ENCODE data around the gene ENKUR.

The ENKUR gene

GRCh38 chr10:25048450-25048849 is 32.5 kb upstream of the ENKUR start:
- H3K36me3 ChIP-seq (ENCODE audit: control insufficient read depth, low read depth, low read length), result no peaks in the 10 kb centered on the region
- H3K4me3 ChIP-seq (ENCODE audit: low read length), result no peak overlapping the region
- no peak overlapping the region for H3K27ac ChIP-seq (ENCODE audit: low read length)
- no peaks in the 10 kb centered on the region for H3K4me1 ChIP-seq (ENCODE audit: control insufficient read depth, low read depth, low read length)
- H3K9ac ChIP-seq (ENCODE audit: low read length), result no peak overlapping the region
- H3K27me3 ChIP-seq (ENCODE audit: control insufficient read depth, insufficient read depth, low read length), result no peaks in the 10 kb centered on the region
- no peaks in the 10 kb centered on the region for H3K9me3 ChIP-seq (ENCODE audit: control insufficient read depth, low read depth, low read length)

DNA sequence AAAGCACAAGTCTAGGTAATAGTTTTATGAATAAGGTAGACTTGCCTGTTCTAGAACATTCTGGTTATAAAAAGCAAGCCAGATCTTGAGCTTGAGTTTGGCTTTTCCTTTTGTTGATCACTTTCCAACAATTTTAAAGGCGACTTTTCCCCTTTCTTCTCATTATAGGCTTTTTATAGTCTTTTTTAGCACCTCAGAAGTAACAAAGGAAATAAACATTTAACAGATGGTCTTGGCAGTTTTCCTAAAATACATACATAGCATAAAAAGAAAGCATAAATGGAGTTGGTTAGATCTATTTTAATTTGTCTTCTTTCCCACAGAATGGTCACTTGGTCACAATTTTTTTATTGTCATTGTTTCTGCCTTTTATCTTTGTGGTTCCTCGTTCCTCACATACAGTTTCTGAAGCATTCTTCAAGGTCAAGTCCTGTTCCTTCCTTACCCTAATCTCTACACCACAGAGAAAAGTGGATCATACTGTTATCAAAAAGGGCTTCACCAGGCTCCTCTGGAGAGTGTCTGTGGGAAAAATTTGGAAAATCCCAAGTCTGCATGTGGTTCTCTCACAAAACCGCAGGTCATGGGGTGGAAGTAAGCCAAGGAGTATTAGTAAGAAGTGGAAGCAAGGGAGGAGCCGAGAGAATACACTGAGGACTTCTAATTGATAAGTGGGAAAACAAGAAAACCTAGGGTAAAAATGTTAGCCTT is 31.8 kb upstream of the ENKUR start:
- Histone ChIP-seq H3K27ac (ENCODE audit: low read length) (no peak overlapping the region), H3K4me3 (ENCODE audit: low read length) (no peak overlapping the region), H3K4me1 (ENCODE audit: control insufficient read depth, low read depth, low read length) (no peaks in the 10 kb centered on the region), H3K36me3 (ENCODE audit: control insufficient read depth, low read depth, low read length) (no peaks in the 10 kb centered on the region), H3K9me3 (ENCODE audit: control insufficient read depth, low read depth, low read length) (no peaks in the 10 kb centered on the region), H3K27me3 (ENCODE audit: control insufficient read depth, insufficient read depth, low read length) (no peaks in the 10 kb centered on the region), H3K9ac (ENCODE audit: low read length) (no peak overlapping the region)

- no peak overlapping the region for H3K4me3 ChIP-seq (ENCODE audit: low read length)
Measured at GRCh38 chr10:25047088-25047487, 31.1 kb upstream of the ENKUR start.

DNA sequence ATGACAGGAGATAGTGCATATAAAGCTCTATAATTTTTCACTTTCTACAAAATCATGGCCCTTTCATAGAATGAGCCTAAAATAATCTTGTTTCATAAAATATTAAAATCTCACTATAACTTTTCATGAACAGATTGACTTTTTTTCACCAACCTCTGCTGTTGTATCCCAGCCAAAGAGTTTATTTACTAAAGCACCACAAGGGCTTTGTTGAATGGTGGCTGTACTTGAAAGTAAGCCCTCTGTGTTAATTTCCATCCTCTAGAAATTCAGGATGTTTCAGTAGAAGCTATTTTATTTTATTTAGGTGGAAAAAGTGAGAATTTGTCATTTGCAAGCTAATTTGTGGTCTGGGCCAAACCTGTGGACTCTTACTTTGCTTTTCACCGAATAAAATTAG is 30.7 kb upstream of the ENKUR start:
- H3K36me3 ChIP-seq (ENCODE audit: control insufficient read depth, low read depth, low read length), result no peaks in the 10 kb centered on the region
- no peak overlapping the region for H3K9ac ChIP-seq (ENCODE audit: low read length)
- no peak overlapping the region for H3K27ac ChIP-seq (ENCODE audit: low read length)
- no peaks in the 10 kb centered on the region for H3K27me3 ChIP-seq (ENCODE audit: control insufficient read depth, insufficient read depth, low read length)
- H3K9me3 ChIP-seq (ENCODE audit: control insufficient read depth, low read depth, low read length), result no peaks in the 10 kb centered on the region
- H3K4me3 ChIP-seq (ENCODE audit: low read length), result no peak overlapping the region
- H3K4me1 ChIP-seq (ENCODE audit: control insufficient read depth, low read depth, low read length), result no peaks in the 10 kb centered on the region

More at GRCh38 chr10:25047088-25047487, 31.1 kb upstream of the ENKUR start:
- Histone ChIP-seq H3K9me3 (ENCODE audit: control insufficient read depth, low read depth, low read length) (no peaks in the 10 kb centered on the region), H3K36me3 (ENCODE audit: control insufficient read depth, low read depth, low read length) (no peaks in the 10 kb centered on the region), H3K27me3 (ENCODE audit: control insufficient read depth, insufficient read depth, low read length) (no peaks in the 10 kb centered on the region), H3K4me1 (ENCODE audit: control insufficient read depth, low read depth, low read length) (no peaks in the 10 kb centered on the region), H3K9ac (ENCODE audit: low read length) (no peak overlapping the region), H3K27ac (ENCODE audit: low read length) (no peak overlapping the region)

GRCh38 chr10:25039531-25039930 is 23.6 kb upstream of the ENKUR start:
- H3K4me1 ChIP-seq (ENCODE audit: control insufficient read depth, low read depth, low read length), result no peaks in the 10 kb centered on the region
- H3K4me3 ChIP-seq (ENCODE audit: low read length), result no peak overlapping the region
- no peaks in the 10 kb centered on the region for H3K36me3 ChIP-seq (ENCODE audit: control insufficient read depth, low read depth, low read length)
- no peaks in the 10 kb centered on the region for H3K27me3 ChIP-seq (ENCODE audit: control insufficient read depth, insufficient read depth, low read length)
- no peak overlapping the region for H3K9ac ChIP-seq (ENCODE audit: low read length)
- H3K27ac ChIP-seq (ENCODE audit: low read length), result no peak overlapping the region
- H3K9me3 ChIP-seq (ENCODE audit: control insufficient read depth, low read depth, low read length), result no peaks in the 10 kb centered on the region

DNA sequence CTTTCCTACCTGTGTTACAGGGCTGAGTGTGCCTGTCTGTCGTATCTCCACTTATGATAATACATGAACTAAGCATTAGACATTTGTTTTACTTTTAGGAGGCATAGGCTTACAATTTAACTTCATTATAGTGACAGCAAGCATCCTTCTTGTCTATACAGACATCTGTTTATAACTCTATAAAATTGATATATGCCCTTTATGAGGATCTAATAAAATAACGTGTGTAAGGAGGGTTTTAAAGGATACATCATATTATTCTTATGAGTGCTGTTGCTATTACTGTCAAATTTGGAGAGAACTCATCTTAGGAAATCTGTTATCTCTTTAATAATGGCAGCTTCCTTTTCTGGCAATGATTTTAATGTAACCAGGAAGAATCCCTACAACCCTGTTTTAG is 22.4 kb upstream of the ENKUR start:
- Histone ChIP-seq H3K36me3 (ENCODE audit: control insufficient read depth, low read depth, low read length) (no peaks in the 10 kb centered on the region), H3K27ac (ENCODE audit: low read length) (no peak overlapping the region), H3K27me3 (ENCODE audit: control insufficient read depth, insufficient read depth, low read length) (no peaks in the 10 kb centered on the region), H3K4me3 (ENCODE audit: low read length) (no peak overlapping the region), H3K9me3 (ENCODE audit: control insufficient read depth, low read depth, low read length) (no peaks in the 10 kb centered on the region), H3K4me1 (ENCODE audit: control insufficient read depth, low read depth, low read length) (no peaks in the 10 kb centered on the region), H3K9ac (ENCODE audit: low read length) (no peak overlapping the region)

- no peaks in the 10 kb centered on the region for H3K9me3 ChIP-seq (ENCODE audit: control insufficient read depth, low read depth, low read length)
- no peak overlapping the region for H3K4me3 ChIP-seq (ENCODE audit: low read length)
- H3K27me3 ChIP-seq (ENCODE audit: control insufficient read depth, insufficient read depth, low read length), result no peaks in the 10 kb centered on the region
- H3K27ac ChIP-seq (ENCODE audit: low read length), result no peak overlapping the region
- no peak overlapping the region for H3K9ac ChIP-seq (ENCODE audit: low read length)
- no peaks in the 10 kb centered on the region for H3K4me1 ChIP-seq (ENCODE audit: control insufficient read depth, low read depth, low read length)
- no peaks in the 10 kb centered on the region for H3K36me3 ChIP-seq (ENCODE audit: control insufficient read depth, low read depth, low read length)
Measured at GRCh38 chr10:25036381-25036780, 20.4 kb upstream of the ENKUR start.

DNA sequence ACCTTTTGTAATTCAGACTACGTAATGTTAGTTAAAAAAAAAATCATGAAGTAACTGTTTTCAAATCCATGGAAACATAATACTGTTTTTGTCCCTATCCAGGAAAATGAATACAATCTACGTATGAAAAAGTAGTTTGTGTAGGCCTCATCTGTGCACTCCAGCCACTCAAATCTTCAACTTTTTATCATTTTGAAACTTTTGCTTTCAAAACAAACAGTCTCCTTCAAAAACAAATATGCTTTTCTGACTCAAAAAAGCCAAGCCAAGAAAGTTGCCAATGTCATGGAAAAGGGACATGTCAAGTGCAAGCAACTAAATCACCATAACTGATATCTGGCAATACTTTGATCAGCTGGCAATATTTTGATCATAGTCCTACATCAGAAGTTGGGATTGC is 13.6 kb upstream of the ENKUR start:
- Histone ChIP-seq H3K9me3 (ENCODE audit: control insufficient read depth, low read depth, low read length) (no peaks in the 10 kb centered on the region), H3K36me3 (ENCODE audit: control insufficient read depth, low read depth, low read length) (no peaks in the 10 kb centered on the region), H3K27ac (ENCODE audit: low read length) (no peak overlapping the region), H3K27me3 (ENCODE audit: control insufficient read depth, insufficient read depth, low read length) (no peaks in the 10 kb centered on the region), H3K9ac (ENCODE audit: low read length) (no peak overlapping the region), H3K4me1 (ENCODE audit: control insufficient read depth, low read depth, low read length) (no peaks in the 10 kb centered on the region), H3K4me3 (ENCODE audit: low read length) (no peak overlapping the region)

GRCh38 chr10:25028711-25029110 is 12.8 kb upstream of the ENKUR start:
- H3K27ac ChIP-seq (ENCODE audit: low read length), result no peak overlapping the region
- no peaks in the 10 kb centered on the region for H3K36me3 ChIP-seq (ENCODE audit: control insufficient read depth, low read depth, low read length)
- H3K27me3 ChIP-seq (ENCODE audit: control insufficient read depth, insufficient read depth, low read length), result no peaks in the 10 kb centered on the region
- H3K4me3 ChIP-seq (ENCODE audit: low read length), result no peak overlapping the region
- no peaks in the 10 kb centered on the region for H3K4me1 ChIP-seq (ENCODE audit: control insufficient read depth, low read depth, low read length)
- no peaks in the 10 kb centered on the region for H3K9me3 ChIP-seq (ENCODE audit: control insufficient read depth, low read depth, low read length)
- no peak overlapping the region for H3K9ac ChIP-seq (ENCODE audit: low read length)

GRCh38 chr10:25026463-25026862 is 10.5 kb upstream of the ENKUR start:
- H3K9ac ChIP-seq (ENCODE audit: low read length), result no peak overlapping the region
- no peaks in the 10 kb centered on the region for H3K4me1 ChIP-seq (ENCODE audit: control insufficient read depth, low read depth, low read length)
- H3K36me3 ChIP-seq (ENCODE audit: control insufficient read depth, low read depth, low read length), result no peaks in the 10 kb centered on the region
- H3K4me3 ChIP-seq (ENCODE audit: low read length), result no peak overlapping the region
- H3K27me3 ChIP-seq (ENCODE audit: control insufficient read depth, insufficient read depth, low read length), result no peaks in the 10 kb centered on the region
- H3K9me3 ChIP-seq (ENCODE audit: control insufficient read depth, low read depth, low read length), result no peaks in the 10 kb centered on the region
- H3K27ac ChIP-seq (ENCODE audit: low read length), result no peak overlapping the region

GRCh38 chr10:25024528-25024927 is 8.6 kb upstream of the ENKUR start:
- Histone ChIP-seq H3K4me3 (ENCODE audit: low read length) (no peak overlapping the region), H3K9me3 (ENCODE audit: control insufficient read depth, low read depth, low read length) (no peaks in the 10 kb centered on the region), H3K27ac (ENCODE audit: low read length) (no peak overlapping the region), H3K4me1 (ENCODE audit: control insufficient read depth, low read depth, low read length) (no peaks in the 10 kb centered on the region), H3K27me3 (ENCODE audit: control insufficient read depth, insufficient read depth, low read length) (no peaks in the 10 kb centered on the region), H3K9ac (ENCODE audit: low read length) (no peak overlapping the region), H3K36me3 (ENCODE audit: control insufficient read depth, low read depth, low read length) (no peaks in the 10 kb centered on the region)

- no peak overlapping the region for H3K4me3 ChIP-seq (ENCODE audit: low read length)
- no peaks in the 10 kb centered on the region for H3K9me3 ChIP-seq (ENCODE audit: control insufficient read depth, low read depth, low read length)
- no peak overlapping the region for H3K9ac ChIP-seq (ENCODE audit: low read length)
- H3K4me1 ChIP-seq (ENCODE audit: control insufficient read depth, low read depth, low read length), result no peaks in the 10 kb centered on the region
- no peaks in the 10 kb centered on the region for H3K36me3 ChIP-seq (ENCODE audit: control insufficient read depth, low read depth, low read length)
- H3K27ac ChIP-seq (ENCODE audit: low read length), result no peak overlapping the region
- no peaks in the 10 kb centered on the region for H3K27me3 ChIP-seq (ENCODE audit: control insufficient read depth, insufficient read depth, low read length)
Measured at GRCh38 chr10:25023278-25023677, 7.3 kb upstream of the ENKUR start.
